NK-92 (cell line): Measurements from ENCODE around the gene MSANTD1.

ENCODE experiments used
- DNase-seq: peaks from one replicate; lab custom pipeline; 2025; ENCODE audit not compliant: unreplicated experiment; lab: John Stamatoyannopoulos, UW

The MSANTD1 gene

DNA sequence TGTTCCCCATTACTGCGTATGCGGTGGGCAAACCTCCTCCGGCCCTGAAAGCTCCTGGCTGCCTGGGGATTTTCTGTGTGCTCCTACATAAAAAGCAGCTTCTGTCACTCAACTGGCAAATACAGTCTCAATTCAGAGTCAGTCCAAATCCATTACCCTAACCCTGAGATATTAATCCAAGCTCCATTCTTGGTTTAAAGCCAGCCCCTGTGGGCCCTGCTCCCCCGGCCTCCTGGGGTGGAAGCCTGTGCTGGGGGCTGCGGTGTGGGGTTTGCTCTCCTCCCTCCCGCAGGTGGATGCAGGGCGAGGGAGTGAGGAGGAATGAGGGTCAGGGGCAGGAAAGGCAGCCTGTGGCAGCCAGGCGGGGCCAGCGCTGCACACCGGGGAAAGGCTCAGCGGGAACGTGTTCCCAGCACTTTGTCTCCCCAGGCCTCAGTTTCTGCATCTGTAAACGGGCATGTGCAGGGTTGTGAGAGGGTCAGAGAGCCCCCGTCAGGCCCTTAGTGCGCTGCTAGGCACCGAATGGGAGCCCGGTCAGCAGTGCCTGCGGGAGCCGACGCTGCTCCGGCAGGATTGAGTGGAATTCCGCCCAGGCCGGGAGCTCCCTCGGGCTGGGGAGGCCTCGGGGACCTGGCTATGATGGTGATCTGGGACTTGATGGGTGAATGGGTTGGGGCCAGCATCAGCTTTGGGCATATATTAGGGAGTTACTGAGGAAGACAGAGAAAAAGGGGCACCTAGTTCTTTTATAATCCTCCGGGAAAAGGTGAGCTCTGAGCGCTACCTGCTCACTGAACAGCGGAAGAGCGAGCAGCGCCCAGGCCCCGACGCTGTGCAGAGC, 37.6 kb downstream of the MSANTD1 start:
- no peak for DNase-seq

DNA sequence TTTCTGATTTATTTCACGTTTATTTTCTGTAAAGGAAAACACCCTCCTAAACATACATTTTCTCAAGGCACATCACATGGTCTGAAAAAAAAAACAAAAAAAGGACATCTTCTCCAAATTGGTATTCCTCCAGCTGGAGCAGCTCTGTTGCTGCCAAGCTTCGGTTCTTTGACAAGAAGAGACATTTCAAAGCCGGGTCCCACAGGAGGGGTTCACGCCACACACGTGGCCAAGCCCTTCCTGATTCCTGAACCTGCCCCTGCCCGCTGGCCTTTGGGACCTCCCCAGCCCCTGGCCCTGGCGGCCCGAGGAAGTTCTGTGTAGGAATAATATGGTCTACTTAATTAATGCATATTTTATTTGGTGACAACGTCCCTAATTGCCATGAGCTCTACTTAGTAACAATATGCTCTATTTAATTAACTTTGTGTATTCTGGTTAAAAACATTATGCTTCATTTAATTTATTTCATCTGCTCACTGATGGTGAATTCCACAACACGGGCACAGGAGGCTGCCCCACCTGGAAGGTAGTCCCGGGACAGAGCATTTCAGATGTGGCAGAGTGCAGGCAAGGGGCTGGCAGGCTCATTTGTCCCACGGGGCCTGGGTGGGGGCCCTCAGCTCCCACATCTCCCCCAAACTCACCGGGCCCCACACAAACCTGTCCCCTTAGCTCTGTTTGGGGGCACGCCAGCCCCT, 38.5 kb downstream of the MSANTD1 start:
- DNase-seq: no peak

GRCh38 chr4:3287972-3288570, 39.1 kb downstream of the MSANTD1 start:
- DNase-seq: no peak

DNA sequence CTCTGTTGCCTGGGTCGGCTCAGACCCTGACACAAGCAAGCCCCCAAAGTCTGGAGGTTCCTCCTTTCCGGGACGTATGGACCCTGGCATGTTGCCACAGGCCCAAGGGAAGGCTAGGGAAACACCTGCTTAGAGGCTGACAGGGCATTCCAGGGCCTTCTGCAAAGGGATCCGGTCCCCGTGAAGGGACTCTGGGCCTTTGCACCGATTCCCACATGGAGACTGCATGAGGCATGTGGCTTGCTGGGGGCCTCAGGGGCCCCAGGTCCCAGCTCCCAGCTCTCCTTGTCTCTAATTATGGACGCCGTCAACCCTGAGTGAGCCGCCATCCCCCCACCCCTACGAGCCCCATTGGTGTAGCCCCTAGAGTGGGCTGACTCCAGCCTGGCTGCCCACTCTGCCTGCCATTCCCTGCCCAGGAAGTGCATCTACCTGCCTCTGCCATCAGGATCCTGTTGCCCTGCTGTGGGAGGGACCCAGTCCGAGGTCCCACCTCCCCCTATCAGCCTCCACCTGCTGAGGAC, 39.7 kb downstream of the MSANTD1 start:
- DNase-seq: no peak

GRCh38 chr4:3290476-3290875, 41.5 kb downstream of the MSANTD1 start:
- DNase-seq: no peak

GRCh38 chr4:3290889-3291321, 41.9 kb downstream of the MSANTD1 start:
- DNase-seq: no peak

GRCh38 chr4:3291411-3291968, 42.5 kb downstream of the MSANTD1 start:
- no peak for DNase-seq

DNA sequence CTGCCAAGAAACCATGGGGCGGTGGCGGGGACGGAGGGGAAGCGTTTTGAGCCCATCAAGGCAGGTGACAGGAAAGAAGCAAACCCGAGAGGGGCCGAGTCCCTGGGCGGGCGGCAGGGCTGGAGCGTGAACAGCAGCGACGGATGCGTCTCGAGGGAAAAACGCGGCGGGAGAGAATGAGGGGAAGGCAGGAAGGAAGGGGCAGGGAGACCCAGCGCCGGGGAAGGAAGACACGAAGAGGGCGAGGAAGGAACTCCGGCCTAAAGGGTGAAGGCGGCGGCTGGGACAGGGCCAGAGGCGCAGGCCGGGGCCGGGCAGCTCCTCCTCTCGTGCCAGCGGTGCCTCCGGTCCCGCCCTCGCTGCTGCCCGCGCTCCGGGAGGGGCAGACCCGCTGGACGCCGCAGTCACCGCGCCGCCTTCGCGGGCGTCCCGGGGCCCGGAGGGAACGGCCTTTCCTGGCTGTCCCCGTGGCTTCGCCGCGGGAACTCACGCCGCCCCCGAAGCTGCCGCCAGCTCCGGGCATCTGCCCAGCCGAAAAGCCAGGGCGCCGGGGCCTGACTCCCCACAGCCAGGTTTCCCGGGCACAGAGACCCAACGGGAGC, 43.1 kb downstream of the MSANTD1 start:
- DNase-seq: no peak

GRCh38 chr4:3292571-3293400, 43.8 kb downstream of the MSANTD1 start, which contains the start of gene RGS12:
Gene RGS12 (plus strand): TSS chr4:3293021. CDS start chr4:3316171, 23,150 bp downstream.
- DNase-seq: no peak

DNA sequence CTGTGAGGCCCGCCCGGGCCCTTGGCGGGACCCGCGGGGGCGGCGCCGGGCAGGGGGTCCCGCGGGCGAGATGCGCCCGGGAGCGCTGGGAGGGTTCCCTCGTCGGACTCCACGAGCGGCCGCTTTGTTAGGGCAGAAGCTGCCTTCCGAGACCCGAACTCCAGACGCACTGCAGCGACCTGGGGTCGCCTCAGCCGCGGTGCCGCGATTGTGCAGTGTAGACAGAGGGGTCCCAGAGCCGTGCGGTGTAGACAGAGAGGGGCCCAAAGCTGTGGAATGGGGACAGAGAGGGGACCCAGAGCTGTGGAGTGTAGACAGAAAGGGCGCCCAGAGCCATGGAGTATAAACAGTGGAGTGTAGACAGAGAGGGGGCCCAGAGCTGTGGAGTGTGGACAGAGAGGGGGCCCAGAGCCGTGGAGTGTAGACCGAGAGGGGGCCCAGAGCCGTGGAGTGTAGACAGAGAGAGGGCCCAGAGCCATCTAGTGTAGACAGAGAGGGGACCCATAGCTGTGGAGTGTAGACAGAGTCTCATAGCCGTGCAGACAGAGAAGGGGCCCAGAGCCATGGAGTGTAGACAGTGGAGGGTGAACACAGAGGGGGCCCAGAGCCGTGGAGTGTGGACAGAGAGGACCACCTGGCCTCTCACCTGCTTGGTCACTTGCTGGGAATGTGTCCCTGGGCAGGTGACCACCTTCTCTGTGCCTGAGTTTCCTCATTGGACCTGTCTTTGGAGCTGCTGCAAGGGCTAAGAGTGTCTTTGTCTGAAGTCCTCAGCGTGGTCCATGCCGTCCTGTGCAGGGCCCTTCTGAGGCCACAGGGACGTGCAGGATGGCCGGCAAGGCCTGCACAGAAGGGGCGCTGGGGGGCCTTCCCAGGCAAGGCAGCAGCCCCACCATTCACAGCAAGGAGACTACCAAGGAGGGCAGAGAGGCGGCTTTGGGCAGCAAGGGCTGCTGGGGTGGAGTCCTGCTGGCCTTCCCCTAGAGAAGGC, 44.7 kb downstream of the MSANTD1 start:
- DNase-seq: no peak

DNA sequence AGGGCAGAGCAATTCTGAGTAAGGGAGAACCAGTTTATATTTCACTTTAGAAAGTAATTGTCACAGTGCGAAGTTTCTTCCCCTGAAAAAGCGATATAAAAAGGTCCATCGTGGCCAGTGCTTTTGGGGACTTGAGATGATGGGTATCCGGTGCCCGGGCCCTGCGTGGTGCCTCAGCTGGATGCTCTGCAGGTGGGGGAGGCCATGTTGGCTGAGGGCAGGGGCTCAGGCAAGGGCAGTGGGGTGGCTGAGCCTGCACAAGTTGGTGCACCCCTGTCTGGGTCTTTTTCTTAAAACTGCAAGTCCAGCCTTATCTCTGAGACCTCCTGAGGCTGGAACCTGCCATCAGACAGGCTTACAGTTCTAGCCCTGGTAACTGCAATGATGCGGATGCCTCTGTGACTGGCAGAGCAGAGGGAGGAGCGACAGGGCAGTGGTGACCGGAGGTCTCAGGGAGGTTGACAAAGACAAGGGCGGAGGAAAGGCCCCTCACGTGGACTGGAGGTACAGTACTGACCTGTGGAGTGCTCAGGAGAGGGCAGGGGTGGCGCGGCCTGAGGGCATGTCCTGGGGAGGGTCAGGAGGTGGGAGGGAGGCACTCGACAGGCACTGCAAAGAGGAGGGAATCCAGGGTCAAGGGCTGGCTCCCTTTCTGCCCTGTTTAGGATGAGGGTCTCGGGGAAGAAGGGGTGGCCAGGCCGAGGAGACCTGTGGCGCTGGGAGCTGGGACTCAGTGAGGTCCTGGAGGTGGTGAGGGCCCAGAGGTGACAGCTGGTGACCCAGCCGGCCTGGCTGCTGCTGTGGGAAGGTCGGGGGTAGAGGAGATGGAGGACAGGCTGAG, 45.7 kb downstream of the MSANTD1 start:
- DNase-seq: no peak

GRCh38 chr4:3295837-3296624, 47.1 kb downstream of the MSANTD1 start:
- no peak for DNase-seq

GRCh38 chr4:3296651-3297050, 47.7 kb downstream of the MSANTD1 start:
- DNase-seq: no peak

- DNase-seq: no peak
Observed at GRCh38 chr4:3297066-3297859, 48.3 kb downstream of the MSANTD1 start.

- DNase-seq: no peak
Observed at GRCh38 chr4:3299122-3299975, 50.4 kb downstream of the MSANTD1 start.
